B cell (primary cell): ENCODE measurements around the gene PHACTR3. TPM values are rescaled to one million over a fixed set of nuclear protein-coding genes. Genes with fewer than 3 reads are reported as not detected.

Experiments
- ATAC-seq: fragments of 200-7000 bp; cut with Tn5 transposase; one replicate; pipeline ENCODE4 v1.10.0; 2021; ENCODE audit warnings: low read depth, mild to moderate bottlenecking, moderate number of reproducible peaks, moderate library complexity
- CTCF ChIA-PET: fragments of 350-600 bp; sonication (Branson Sonifier 250); formaldehyde crosslinking; loops from one replicate; lab custom pipeline; 2021; ENCODE audit warnings: antibody characterized with exemption, inconsistent platforms; lab: Charles Lee
- POLR2A ChIA-PET: fragments of 350-600 bp; sonication (Branson Sonifier 250); formaldehyde crosslinking; loops from one replicate; lab custom pipeline; 2021; ENCODE audit warnings: antibody characterized with exemption; lab: Charles Lee
- DNase-seq: peaks from one replicate; pipeline ENCODE4 v3.0.0; 2013
- H2AFZ ChIP-seq: 2 replicates; pipeline ENCODE4 v1.6.1; 2012; ENCODE audit warnings: mild to moderate bottlenecking, low read depth, low read length; ENCODE audit not compliant: insufficient read depth, poor library complexity, severe bottlenecking
- H3K27ac ChIP-seq, 2 donors: 1 replicate in 1 of 2; 2 replicates in 1 of 2; pipeline ENCODE4 v1.5.1; 2012 to 2013; ENCODE audit warnings: low read length in 2 of 2, mild to moderate bottlenecking in 2 of 2, moderate library complexity in 1 of 2
- H3K27me3 ChIP-seq, 4 experiments: fragments of 200-600 bp in 1 of 4; sonication (generic) in 1 of 4; replicated peaks in 1 of 4; 1 replicate in 2 of 4; 2 replicates in 2 of 4; pipeline versions ENCODE4 v1.6.1 to v1.7.0; 2013 to 2016; ENCODE audit warnings: low read length in 3 of 4, mild to moderate bottlenecking in 2 of 4, mixed read lengths in 1 of 4, moderate library complexity in 1 of 4; ENCODE audit not compliant: insufficient read depth in 4 of 4, control insufficient read depth in 3 of 4; ENCODE audit errors: control extremely low read depth in 1 of 4
- H3K36me3 ChIP-seq, 2 experiments: replicated peaks in 1 of 2; 1 replicate in 1 of 2; 2 replicates in 1 of 2; pipeline versions ENCODE4 v1.6.1 to v1.7.1; 2013; ENCODE audit warnings: low read length in 1 of 2; ENCODE audit not compliant: insufficient read depth in 2 of 2, control insufficient read depth in 1 of 2; ENCODE audit errors: control extremely low read depth in 1 of 2, extremely low read depth in 1 of 2
- H3K4me1 ChIP-seq, 2 donors: fragments of 200-600 bp in 1 of 2; sonication (generic) in 1 of 2; 1 replicate in 1 of 2; 2 replicates in 1 of 2; pipeline versions ENCODE4 v1.5.1 to v1.6.1; 2013 to 2017; ENCODE audit warnings: low read length in 2 of 2; ENCODE audit not compliant: control insufficient read depth in 2 of 2, insufficient read depth in 2 of 2
- H3K4me2 ChIP-seq: replicated peaks from 2 replicates; pipeline ENCODE3; 2012; ENCODE audit warnings: mild to moderate bottlenecking, low read depth, low read length; ENCODE audit not compliant: poor library complexity, severe bottlenecking
- H3K4me3 ChIP-seq, 5 experiments: fragments of 200-600 bp in 1 of 5; sonication (generic) in 1 of 5; 1 replicate in 3 of 5; 2 replicates in 2 of 5; pipeline versions ENCODE4 v1.5.1 to v1.7.0; 2011 to 2016; ENCODE audit warnings: low read length in 4 of 5, mild to moderate bottlenecking in 4 of 5, low read depth in 2 of 5, control low read depth in 1 of 5, moderate library complexity in 1 of 5; ENCODE audit not compliant: insufficient read depth in 1 of 5; ENCODE audit errors: control extremely low read depth in 1 of 5, extremely low read depth in 1 of 5
- H3K79me2 ChIP-seq: fragments of 200-600 bp; sonication (generic); one replicate; pipeline ENCODE4 v1.6.0; 2016; ENCODE audit warnings: low read length; ENCODE audit not compliant: control insufficient read depth, insufficient read depth
- H3K9ac ChIP-seq: fragments of 200-600 bp; sonication (generic); 2 replicates; pipeline ENCODE4 v1.6.1; 2017; ENCODE audit warnings: mild to moderate bottlenecking, low read length, moderate library complexity
- H3K9me3 ChIP-seq, 3 donors: one replicate each; pipeline versions ENCODE4 v1.6.1 to v1.7.1; 2013; ENCODE audit warnings: low read length in 2 of 3; ENCODE audit not compliant: control insufficient read depth in 2 of 3, insufficient read depth in 1 of 3; ENCODE audit errors: control extremely low read depth in 1 of 3
- H4K20me1 ChIP-seq: 2 replicates; pipeline ENCODE4 v1.6.0; 2012; ENCODE audit warnings: mild to moderate bottlenecking, low read length; ENCODE audit not compliant: insufficient read depth, control insufficient read depth, poor library complexity, severe bottlenecking
- H3K27ac Mint-ChIP-seq: one replicate; pipeline ENCODE4 v1.8.0; 2021; ENCODE audit warnings: mixed read lengths
- H3K27me3 Mint-ChIP-seq: one replicate; pipeline ENCODE4 v1.8.0; 2021; ENCODE audit warnings: mixed read lengths
- H3K4me1 Mint-ChIP-seq: one replicate; pipeline ENCODE4 v1.8.0; 2021; ENCODE audit warnings: mixed read lengths
- H3K4me3 Mint-ChIP-seq: one replicate; pipeline ENCODE4 v1.8.0; 2021; ENCODE audit warnings: mixed read lengths
- H3K9me3 Mint-ChIP-seq: one replicate; pipeline ENCODE4 v1.8.0; 2022; ENCODE audit warnings: mixed read lengths; ENCODE audit not compliant: insufficient read depth
- CTCF ChIP-seq: fragments of 200-600 bp; IDR thresholded peaks from one replicate; pipeline ENCODE4 v1.8.0; 2022; ENCODE audit warnings: antibody characterized with exemption, mild to moderate bottlenecking
- EZH2 ChIP-seq: IDR thresholded peaks from 2 replicates; pipeline ENCODE4 v1.6.1; 2012; ENCODE audit warnings: borderline replicate concordance, low read depth, mild to moderate bottlenecking, moderate library complexity, low read length; ENCODE audit not compliant: insufficient read depth, poor library complexity, severe bottlenecking
- WGBS: methylation state at CpG from one replicate; pipeline ENCODE4 v1.1.5; 2013; ENCODE audit warnings: missing lambda C conversion rate; ENCODE audit not compliant: insufficient coverage; 5-methylcytosine and 5-hydroxymethylcytosine counted together
- intact Hi-C: fragments of 100-400 bp; cut with micrococcal nuclease; formaldehyde crosslinking; loops from one replicate; pipeline ENCODE4 v1.10.0; 2022
- polyA plus RNA-seq: library from polyadenylated mRNA; depleted of rRNA; stranded (reverse); fragments of >200 nt; gene quantifications from 2 replicates; pipeline ENCODE4 v1.2.3, GENCODE V29; 2012
- total RNA-seq, 2 donors: library from RNA; stranded (reverse); fragments of 120-200 nt in 1 of 2; gene quantifications; 1 replicate in 1 of 2; 2 replicates in 1 of 2; pipeline versions ENCODE4 v1.2.3 to v1.2.4, GENCODE V29; 2013 to 2022

PHACTR3 gene
- total and polyA plus RNA-seq, 2 donors (not counting 1 experiment from before 2014, with no cell fraction given): not detected

- Histone ChIP-seq H4K20me1 (no peaks in the 10 kb centered on the region), H3K9me3 (peaks cover 0 to 4% (median 0%) of the 10 kb centered on the region in 3 donors), H3K27me3 (peaks cover 0 to 4% (median 0%) of the 10 kb centered on the region in 4 experiments), H3K36me3 (no peaks in the 10 kb centered on the region), H2AFZ (no peak overlapping the region), H3K79me2 (no peaks in the 10 kb centered on the region), H3K4me1 (peaks cover 10 to 18% of the 10 kb centered on the region in 2 donors), H3K4me2 (no peak overlapping the region), H3K4me3 (no peak overlapping the region), H3K9ac (no peak overlapping the region), H3K27ac (no peak overlapping the region)
- ATAC-seq (no peak), DNase-seq (no peak)
- ChIA-PET POLR2A (no interaction called here), CTCF (no interaction called here)
- intact Hi-C loops: no loop called here
- H3K27ac Mint-ChIP-seq: no peak overlapping the region
- no peak overlapping the region for H3K4me3 Mint-ChIP-seq
- H3K9me3 Mint-ChIP-seq: no peaks in the 10 kb centered on the region
- H3K27me3 Mint-ChIP-seq: peaks cover 18% of the 10 kb centered on the region
- H3K4me1 Mint-ChIP-seq: peaks cover 15% of the 10 kb centered on the region
- TF ChIP-seq CTCF: no peak
- no peak for TF ChIP-seq EZH2
- WGBS: 74% methylated on average over 9 of the region's 9 CpGs
These were observed 150.2 kb downstream of the PHACTR3 start for GRCh38 chr20:59754551-59754950.

- Histone ChIP-seq H4K20me1 (no peaks in the 10 kb centered on the region), H2AFZ (no peak overlapping the region), H3K4me1 (peaks cover 10 to 18% of the 10 kb centered on the region in 2 donors), H3K4me3 (no peak overlapping the region), H3K79me2 (no peaks in the 10 kb centered on the region), H3K27me3 (peaks cover 0 to 4% (median 0%) of the 10 kb centered on the region in 4 experiments), H3K36me3 (no peaks in the 10 kb centered on the region), H3K4me2 (no peak overlapping the region), H3K27ac (no peak overlapping the region), H3K9me3 (peaks cover 0 to 4% (median 0%) of the 10 kb centered on the region in 3 donors), H3K9ac (no peak overlapping the region)
- no peak for DNase-seq
- ATAC-seq: no peak
- Mint-ChIP-seq H3K27ac (no peak overlapping the region), H3K9me3 (no peaks in the 10 kb centered on the region), H3K27me3 (peaks cover 12% of the 10 kb centered on the region), H3K4me3 (no peak overlapping the region), H3K4me1 (peaks cover 15% of the 10 kb centered on the region)
- CTCF ChIA-PET: no interaction called here
- 90% methylated on average over 9 of the region's 18 CpGs for WGBS
- intact Hi-C loops: no loop called here
- no peak for TF ChIP-seq EZH2
- no peak for TF ChIP-seq CTCF
- POLR2A ChIA-PET: no interaction called here
These were observed 151.9 kb downstream of the PHACTR3 start for GRCh38 chr20:59756241-59756640.
